ENCODE measurements around the gene CHMP3.

Gene CHMP3

DNA sequence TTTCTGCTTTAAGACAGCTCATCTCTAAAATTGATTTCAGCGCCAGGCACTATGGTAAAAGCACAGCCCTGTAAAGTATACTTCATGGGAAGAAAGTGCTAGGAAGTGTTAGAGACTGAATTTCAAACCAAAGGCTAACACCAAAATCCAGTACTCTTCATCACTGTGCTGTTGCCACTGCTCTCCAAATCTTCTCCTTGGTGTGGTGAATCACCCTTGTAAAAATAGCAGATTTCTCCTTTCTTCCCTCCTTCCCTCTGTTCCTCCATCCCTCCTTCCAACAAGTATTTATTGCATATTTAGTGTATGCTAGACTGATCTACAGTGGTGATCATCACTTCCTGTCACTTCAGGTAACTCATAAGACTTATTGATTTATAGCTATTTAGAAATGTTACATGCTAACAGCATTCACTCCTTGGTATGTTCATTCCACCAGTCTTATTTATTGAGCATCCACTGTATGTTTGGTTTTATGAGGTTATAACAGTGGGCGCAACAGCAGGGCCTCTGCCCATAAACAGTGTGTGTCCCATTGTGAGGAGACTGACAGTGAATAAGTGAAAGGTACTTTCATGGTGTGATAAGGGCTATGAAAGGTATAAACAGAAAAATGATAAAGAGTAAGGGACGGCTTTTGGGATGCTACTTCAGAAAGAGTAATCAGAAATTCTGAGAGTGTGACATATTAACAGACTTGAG is 102.0 kb downstream of the CHMP3 start:
- DNase-seq: no peak

DNA sequence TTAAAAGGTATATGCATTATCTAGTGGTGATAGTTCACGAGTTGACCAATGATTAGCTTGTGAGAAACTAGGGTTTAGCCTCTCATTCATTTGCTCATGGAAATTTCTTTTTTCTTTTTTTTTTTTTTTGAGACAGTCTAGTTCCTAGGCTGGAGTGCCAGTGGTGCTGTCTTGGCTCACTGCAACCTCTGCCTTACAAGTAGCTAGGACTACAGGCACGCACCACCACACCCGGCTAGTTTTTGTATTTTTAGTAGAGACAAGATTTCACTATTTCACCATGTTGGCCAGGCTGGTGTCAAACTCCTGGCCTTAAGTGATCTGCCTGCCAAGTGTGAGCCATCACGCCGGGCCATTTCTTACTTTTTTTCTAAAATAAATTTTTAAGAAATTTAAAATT is 108.1 kb downstream of the CHMP3 start:
- no peak for DNase-seq

DNA sequence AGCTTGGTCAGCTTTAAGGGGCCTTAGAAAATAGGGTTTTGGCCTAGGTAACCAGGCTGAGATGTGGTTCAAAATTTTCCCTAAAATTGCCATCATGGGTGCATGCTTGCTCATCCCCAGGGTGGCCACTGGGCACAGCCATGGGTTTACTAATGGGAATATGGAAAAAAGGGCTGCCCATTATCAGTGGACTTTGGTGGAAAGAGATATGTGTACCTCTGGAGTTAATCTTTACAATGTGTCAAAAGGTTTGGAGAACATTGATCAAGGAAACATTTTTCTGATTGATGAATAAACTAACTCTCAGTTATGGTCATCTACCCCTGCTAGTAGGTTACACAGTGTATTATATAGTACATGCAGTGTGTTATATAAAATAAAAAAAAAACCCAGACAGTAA is 109.0 kb downstream of the CHMP3 start:
- DNase-seq: no peak

DNA sequence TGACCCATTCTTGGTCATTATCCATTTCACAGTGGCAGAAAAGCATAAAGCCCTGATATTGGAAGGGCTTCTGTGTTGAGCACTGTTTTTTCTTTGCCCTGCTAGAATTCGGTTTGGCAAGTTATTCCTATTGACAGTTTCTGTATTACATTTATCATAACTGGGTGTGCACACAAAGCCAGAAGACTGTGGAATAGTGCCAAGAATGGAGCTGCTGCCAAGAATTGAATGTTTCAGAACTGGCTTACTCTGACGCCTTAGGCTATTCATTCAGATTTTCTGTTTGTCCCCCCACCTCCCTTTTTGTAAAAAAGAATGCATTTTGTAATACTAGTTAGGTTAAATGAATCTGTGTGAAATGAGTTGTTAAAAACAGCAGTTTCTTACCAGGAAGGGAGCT is 109.4 kb downstream of the CHMP3 start:
- no peak for DNase-seq
